Measurements from ENCODE around the gene JAK1. TPM values are rescaled to one million over a fixed set of nuclear protein-coding genes. Genes with fewer than 3 reads are reported as not detected.

The JAK1 gene
- total and polyA plus RNA-seq, 2 of the 8 experiments (the other 6 are each of a cell fraction or from before 2014, with no cell fraction given), result 7.8 to 24.5 TPM

DNA sequence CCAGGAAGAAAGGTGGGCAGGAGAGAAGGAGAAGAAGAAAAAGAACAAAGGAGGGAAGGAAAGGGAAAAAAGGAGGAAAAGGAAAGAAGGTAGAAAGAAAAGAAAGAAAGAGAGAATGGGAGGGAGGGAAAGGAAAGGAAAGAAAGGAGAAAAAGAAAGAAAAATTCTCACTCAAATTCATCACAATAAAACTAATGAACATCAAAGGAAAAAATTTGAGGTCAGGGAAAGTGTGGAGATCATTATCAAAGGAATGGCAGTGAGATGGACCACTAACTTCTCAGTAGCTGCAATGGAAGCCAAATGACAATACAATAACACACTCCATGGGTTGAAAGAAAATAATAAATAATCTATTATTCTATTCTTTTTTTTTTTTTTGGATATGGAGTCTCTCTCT is 48.0 kb upstream of the JAK1 start:
- H2BK20ac ChIP-seq (ENCODE audit: low read length), result no peak overlapping the region
- H3K27me3 ChIP-seq (replicated peaks in 1 of 4; ENCODE audit: control insufficient read depth in 3 of 4, extremely low read depth in 1 of 4, insufficient read depth in 3 of 4, low read length in 3 of 4), result no peaks in the 10 kb centered on the region
- H2BK5ac ChIP-seq (ENCODE audit: low read depth, low read length), result no peak overlapping the region
- no peak overlapping the region for H2AK5ac ChIP-seq (ENCODE audit: low read depth, low read length)
- no peaks in the 10 kb centered on the region; a peak in 1 of 4 replicates for H3K9me3 ChIP-seq (ENCODE audit: insufficient read depth in 2 of 2, low read depth in 1 of 2, low read length in 1 of 2)
- H3K14ac ChIP-seq (ENCODE audit: insufficient read length), result no peak overlapping the region
- H3K4ac ChIP-seq (replicated peaks; ENCODE audit: insufficient read length, low read depth, low read length), result no peak overlapping the region
- H4K8ac ChIP-seq (ENCODE audit: extremely low read depth, insufficient read depth, low read length), result no peak overlapping the region
- peaks cover 1% of the 10 kb centered on the region; the same call in 1 of the 2 replicates for H3K23me2 ChIP-seq (ENCODE audit: low read depth, low read length)
- H3K4me2 ChIP-seq (ENCODE audit: insufficient read depth in 1 of 2, low read depth in 2 of 2, low read length in 2 of 2), result no peak overlapping the region
- no peak overlapping the region for H2AFZ ChIP-seq (ENCODE audit: low read length)
- CTCF ChIA-PET (ENCODE audit: partially characterized antibody), result no interaction called here
- no peaks in the 10 kb centered on the region for H3K79me2 ChIP-seq (ENCODE audit: control insufficient read depth in 1 of 2, insufficient read depth in 2 of 2, low read length in 2 of 2)
- H4K20me1 ChIP-seq (replicated peaks in 1 of 2; ENCODE audit: control insufficient read depth in 1 of 2, insufficient read depth in 2 of 2, low read length in 2 of 2), result peaks cover 0 to 1% of the 10 kb centered on the region in 2 experiments
- no peaks in the 10 kb centered on the region for H3K4me1 ChIP-seq (replicated peaks in 1 of 4; ENCODE audit: control insufficient read depth in 3 of 4, insufficient read depth in 4 of 4, low read length in 3 of 4)
- H2BK15ac ChIP-seq (ENCODE audit: low read length), result no peak overlapping the region
- no peak overlapping the region for H4K5ac ChIP-seq (ENCODE audit: insufficient read length, low read depth, low read length)
- H3K56ac ChIP-seq (replicated peaks; ENCODE audit: insufficient read length, low read depth, low read length), result no peak overlapping the region
- no peak overlapping the region for H3K23ac ChIP-seq (ENCODE audit: insufficient read length)
- H3K18ac ChIP-seq (ENCODE audit: extremely low read depth, low read length), result no peak overlapping the region
- H2BK12ac ChIP-seq (ENCODE audit: low read depth, low read length), result no peak overlapping the region
- no peak overlapping the region for H3K27ac ChIP-seq (ENCODE audit: low read depth, low read length)
- no peak for DNase-seq (ENCODE audit: low read depth in 1 of 2, low spot score in 2 of 2)
- no peak overlapping the region for H2BK120ac ChIP-seq (replicated peaks; ENCODE audit: low read depth, low read length)
- no peaks in the 10 kb centered on the region for H3K79me1 ChIP-seq (ENCODE audit: low read depth, low read length)
- H3K4me3 ChIP-seq (ENCODE audit: extremely low read depth in 1 of 4, insufficient read depth in 2 of 4, low read depth in 3 of 4, low read length in 4 of 4), result no peak overlapping the region
- FAIRE-seq, result no peak
- H3K36me3 ChIP-seq (ENCODE audit: control insufficient read depth in 2 of 4, insufficient read depth in 4 of 4, low read length in 3 of 4), result no peaks in the 10 kb centered on the region
- no peak overlapping the region for H3K9ac ChIP-seq (replicated peaks in 1 of 4; ENCODE audit: extremely low read depth in 1 of 4, low read depth in 3 of 4, low read length in 3 of 4)
- POLR2A ChIA-PET (ENCODE audit: partially characterized antibody), result no interaction called here
- no peak overlapping the region for H4K91ac ChIP-seq (replicated peaks; ENCODE audit: insufficient read length, low read length)
- TF ChIP-seq CHD7 (IDR thresholded peaks at IDR 0.05; ENCODE audit: insufficient replicate concordance, low read length), result no peak

All from H1 (cell line).